ENCODE results near the gene PROSER2.
"Not testable (repeated sequence)": the region's sequence is repeated elsewhere in the genome, so short reads cannot be mapped to it uniquely, and the experiment has no call there.

The PROSER2 gene

DNA sequence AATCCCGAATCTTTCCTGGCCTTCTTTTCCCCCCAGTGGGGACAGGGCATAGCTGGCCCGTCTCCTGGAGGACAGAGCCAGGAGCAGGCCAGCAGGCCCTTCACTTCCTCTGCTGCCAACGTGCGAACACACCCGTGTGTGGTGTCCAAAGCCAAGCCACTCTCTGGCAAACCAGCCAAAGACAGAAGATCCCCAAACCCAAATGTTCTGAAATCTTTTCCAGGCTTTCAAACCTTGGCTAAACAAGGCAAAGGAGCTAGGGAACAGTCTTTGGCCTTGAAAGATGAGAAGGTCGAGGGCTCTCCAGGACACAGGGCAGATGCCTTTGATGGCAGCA lies 63.0 kb downstream of the PROSER2 start:
- H4K20me1 ChIP-seq (ENCODE audit: low read depth, low read length), result no peaks in the 10 kb centered on the region
- no peak overlapping the region for H2AFZ ChIP-seq (ENCODE audit: low read depth, low read length, severe bottlenecking)
- no peaks in the 10 kb centered on the region for H3K9me2 ChIP-seq (replicated peaks; ENCODE audit: insufficient read depth, low read length)
- no peak overlapping the region for H3K27ac ChIP-seq (ENCODE audit: low read depth, low read length)
- no peaks in the 10 kb centered on the region for H3K27me3 ChIP-seq (ENCODE audit: low read length)
- H3K79me2 ChIP-seq (ENCODE audit: insufficient read depth, low read length), result no peaks in the 10 kb centered on the region
- no peaks in the 10 kb centered on the region for H3K9me3 ChIP-seq (ENCODE audit: insufficient read depth, low read length)
- no peak overlapping the region for H3K9ac ChIP-seq (ENCODE audit: low read length)
- TF ChIP-seq, protein P1, sequence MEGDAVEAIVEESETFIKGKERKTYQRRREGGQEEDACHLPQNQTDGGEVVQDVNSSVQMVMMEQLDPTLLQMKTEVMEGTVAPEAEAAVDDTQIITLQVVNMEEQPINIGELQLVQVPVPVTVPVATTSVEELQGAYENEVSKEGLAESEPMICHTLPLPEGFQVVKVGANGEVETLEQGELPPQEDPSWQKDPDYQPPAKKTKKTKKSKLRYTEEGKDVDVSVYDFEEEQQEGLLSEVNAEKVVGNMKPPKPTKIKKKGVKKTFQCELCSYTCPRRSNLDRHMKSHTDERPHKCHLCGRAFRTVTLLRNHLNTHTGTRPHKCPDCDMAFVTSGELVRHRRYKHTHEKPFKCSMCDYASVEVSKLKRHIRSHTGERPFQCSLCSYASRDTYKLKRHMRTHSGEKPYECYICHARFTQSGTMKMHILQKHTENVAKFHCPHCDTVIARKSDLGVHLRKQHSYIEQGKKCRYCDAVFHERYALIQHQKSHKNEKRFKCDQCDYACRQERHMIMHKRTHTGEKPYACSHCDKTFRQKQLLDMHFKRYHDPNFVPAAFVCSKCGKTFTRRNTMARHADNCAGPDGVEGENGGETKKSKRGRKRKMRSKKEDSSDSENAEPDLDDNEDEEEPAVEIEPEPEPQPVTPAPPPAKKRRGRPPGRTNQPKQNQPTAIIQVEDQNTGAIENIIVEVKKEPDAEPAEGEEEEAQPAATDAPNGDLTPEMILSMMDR (IDR thresholded peaks at IDR 0.05; ENCODE audit: insufficient read depth, low read length, poor library complexity, severe bottlenecking), result no peak
- TF ChIP-seq EZH2phosphoT487 (conservative IDR thresholded peaks at IDR 0.05; ENCODE audit: low read length), result no peak
- no peaks in the 10 kb centered on the region for H3F3A ChIP-seq (ENCODE audit: insufficient read depth)
- H3K4me2 ChIP-seq (ENCODE audit: low read depth, low read length, poor library complexity, severe bottlenecking), result no peak overlapping the region
- no peaks in the 10 kb centered on the region for H3K36me3 ChIP-seq (ENCODE audit: low read length)
- H3K4me3 ChIP-seq (ENCODE audit: insufficient read depth, low read length, poor library complexity, severe bottlenecking), result no peak overlapping the region

DNA sequence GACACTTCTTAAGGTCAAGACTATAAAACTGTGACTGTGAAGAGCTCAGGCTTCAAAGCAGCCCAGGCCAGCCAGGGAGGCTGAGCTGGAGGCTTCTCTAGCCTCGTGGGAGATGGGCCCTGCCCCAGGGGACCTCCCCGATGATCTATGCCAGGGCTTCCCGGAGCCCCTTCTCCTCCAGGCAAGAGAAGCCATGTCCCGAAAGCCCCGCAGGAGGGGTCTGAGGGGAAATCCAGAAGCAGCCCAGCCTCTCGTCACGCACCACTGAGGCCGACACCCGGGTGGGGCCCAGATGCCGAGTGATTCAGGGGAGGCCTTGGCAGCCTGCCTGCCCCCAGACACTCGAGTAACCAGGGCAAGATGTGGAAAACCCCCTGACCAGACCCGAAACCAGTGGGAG lies 63.7 kb downstream of the PROSER2 start:
- no peak overlapping the region for H3K4me2 ChIP-seq (ENCODE audit: low read depth, low read length, poor library complexity, severe bottlenecking)
- no peaks in the 10 kb centered on the region for H3K36me3 ChIP-seq (ENCODE audit: low read length)
- no peak overlapping the region for H3K27ac ChIP-seq (ENCODE audit: low read depth, low read length)
- H3K9me3 ChIP-seq (ENCODE audit: insufficient read depth, low read length), result no peaks in the 10 kb centered on the region
- H3K27me3 ChIP-seq (ENCODE audit: low read length), result no peaks in the 10 kb centered on the region
- H3K79me2 ChIP-seq (ENCODE audit: insufficient read depth, low read length), result no peaks in the 10 kb centered on the region
- H3K4me3 ChIP-seq (ENCODE audit: insufficient read depth, low read length, poor library complexity, severe bottlenecking), result no peak overlapping the region
- H2AFZ ChIP-seq (ENCODE audit: low read depth, low read length, severe bottlenecking), result no peak overlapping the region
- H4K20me1 ChIP-seq (ENCODE audit: low read depth, low read length), result no peaks in the 10 kb centered on the region
- no peaks in the 10 kb centered on the region for H3K9me2 ChIP-seq (replicated peaks; ENCODE audit: insufficient read depth, low read length)
- TF ChIP-seq, protein P1 (IDR thresholded peaks at IDR 0.05; ENCODE audit: insufficient read depth, low read length, poor library complexity, severe bottlenecking), result no peak
- TF ChIP-seq EZH2phosphoT487 (conservative IDR thresholded peaks at IDR 0.05; ENCODE audit: low read length), result no peak
- no peak overlapping the region for H3K9ac ChIP-seq (ENCODE audit: low read length)
- no peaks in the 10 kb centered on the region for H3F3A ChIP-seq (ENCODE audit: insufficient read depth)

- Histone ChIP-seq H2AFZ (ENCODE audit: low read depth, low read length, severe bottlenecking) (no peak overlapping the region), H3K27me3 (ENCODE audit: low read length) (no peaks in the 10 kb centered on the region), H3F3A (ENCODE audit: insufficient read depth) (no peaks in the 10 kb centered on the region), H3K9me3 (ENCODE audit: insufficient read depth, low read length) (no peaks in the 10 kb centered on the region), H3K4me2 (ENCODE audit: low read depth, low read length, poor library complexity, severe bottlenecking) (no peak overlapping the region), H3K79me2 (ENCODE audit: insufficient read depth, low read length) (no peaks in the 10 kb centered on the region), H3K36me3 (ENCODE audit: low read length) (no peaks in the 10 kb centered on the region), H3K27ac (ENCODE audit: low read depth, low read length) (no peak overlapping the region), H4K20me1 (ENCODE audit: low read depth, low read length) (no peaks in the 10 kb centered on the region), H3K9ac (ENCODE audit: low read length) (no peak overlapping the region), H3K9me2 (replicated peaks; ENCODE audit: insufficient read depth, low read length) (no peaks in the 10 kb centered on the region), H3K4me3 (ENCODE audit: insufficient read depth, low read length, poor library complexity, severe bottlenecking) (no peak overlapping the region)
- TF ChIP-seq EZH2phosphoT487 (conservative IDR thresholded peaks at IDR 0.05; ENCODE audit: low read length), result no peak
- TF ChIP-seq, protein P1 (IDR thresholded peaks at IDR 0.05; ENCODE audit: insufficient read depth, low read length, poor library complexity, severe bottlenecking), result no peak
Observed at GRCh38 chr10:11887381-11888227, 64.4 kb downstream of the PROSER2 start.

DNA sequence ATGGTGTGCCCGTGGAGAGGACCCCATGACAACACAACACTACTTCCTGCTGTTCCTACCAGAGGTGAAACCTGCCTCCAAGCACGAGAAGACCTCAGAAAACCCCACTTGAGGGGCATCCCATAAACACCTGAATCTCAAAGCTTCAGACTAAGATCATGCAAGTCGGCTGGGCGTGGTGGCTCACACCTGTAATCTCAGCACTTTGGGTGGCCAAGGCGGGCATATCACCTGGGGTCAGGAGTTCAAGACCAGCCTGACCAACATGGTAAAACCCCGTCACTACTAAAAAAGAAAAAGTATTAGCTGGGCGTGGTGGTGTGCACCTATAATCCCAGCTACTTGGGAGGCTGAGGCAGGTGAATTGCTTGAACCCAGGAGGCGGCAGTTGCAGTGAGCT lies 66.1 kb downstream of the PROSER2 start:
- H3K9ac ChIP-seq (ENCODE audit: low read length); H3K4me2 ChIP-seq (ENCODE audit: low read depth, low read length, poor library complexity, severe bottlenecking); H2AFZ ChIP-seq (ENCODE audit: low read depth, low read length, severe bottlenecking); H3F3A ChIP-seq (ENCODE audit: insufficient read depth); H3K9me3 ChIP-seq (ENCODE audit: insufficient read depth, low read length); H3K9me2 ChIP-seq (replicated peaks; ENCODE audit: insufficient read depth, low read length); H4K20me1 ChIP-seq (ENCODE audit: low read depth, low read length); H3K27ac ChIP-seq (ENCODE audit: low read depth, low read length); H3K36me3 ChIP-seq (ENCODE audit: low read length); H3K79me2 ChIP-seq (ENCODE audit: insufficient read depth, low read length); H3K27me3 ChIP-seq (ENCODE audit: low read length); H3K4me3 ChIP-seq (ENCODE audit: insufficient read depth, low read length, poor library complexity, severe bottlenecking): not testable (repeated sequence)
